Measurements from ENCODE around the gene STX8. TPM values are rescaled to one million over a fixed set of nuclear protein-coding genes. Genes with fewer than 3 reads are reported as not detected.

The STX8 gene
- total RNA-seq, 1 donor from 2014 or later, result 75.9 TPM

DNA sequence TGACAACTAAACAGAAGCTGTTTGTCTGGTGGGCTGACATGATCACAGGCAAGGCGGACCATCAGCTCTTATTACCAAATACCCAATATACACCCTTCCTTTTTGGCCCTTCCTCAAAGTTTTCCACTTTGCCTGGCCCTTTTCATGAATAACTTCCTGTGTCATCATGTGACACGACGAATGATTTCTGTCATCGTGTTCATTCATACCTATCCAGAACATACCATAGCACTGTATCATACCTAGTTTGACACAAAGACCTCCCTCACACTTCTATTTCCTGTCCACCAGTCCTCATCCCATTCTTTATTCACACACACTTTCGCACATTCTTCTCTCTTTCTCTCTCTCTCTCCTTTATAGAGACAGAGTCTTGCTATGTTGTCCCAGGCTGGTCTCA is 131.8 kb downstream of the STX8 start:
- no peak for DNase-seq (ENCODE audit: low spot score)

DNA sequence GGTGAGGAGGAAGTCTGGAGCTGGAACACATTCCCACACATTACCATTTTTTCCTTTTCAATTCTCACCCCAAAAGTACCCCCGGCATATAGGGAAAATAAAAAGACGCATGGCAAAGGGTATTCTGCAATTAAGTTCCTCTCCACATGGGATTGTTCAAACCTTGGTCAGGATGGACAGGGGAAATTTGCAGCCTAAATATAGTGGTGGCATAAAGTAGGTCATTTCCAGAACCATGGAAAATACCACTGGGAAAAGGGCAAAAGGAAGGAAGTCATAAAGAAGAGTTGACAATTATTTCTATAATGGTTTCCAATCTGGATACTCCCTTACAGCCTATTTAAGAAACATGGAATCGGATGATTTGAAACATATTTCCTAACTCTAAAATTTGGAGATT is 135.8 kb downstream of the STX8 start:
- no peak for DNase-seq (ENCODE audit: low spot score)

DNA sequence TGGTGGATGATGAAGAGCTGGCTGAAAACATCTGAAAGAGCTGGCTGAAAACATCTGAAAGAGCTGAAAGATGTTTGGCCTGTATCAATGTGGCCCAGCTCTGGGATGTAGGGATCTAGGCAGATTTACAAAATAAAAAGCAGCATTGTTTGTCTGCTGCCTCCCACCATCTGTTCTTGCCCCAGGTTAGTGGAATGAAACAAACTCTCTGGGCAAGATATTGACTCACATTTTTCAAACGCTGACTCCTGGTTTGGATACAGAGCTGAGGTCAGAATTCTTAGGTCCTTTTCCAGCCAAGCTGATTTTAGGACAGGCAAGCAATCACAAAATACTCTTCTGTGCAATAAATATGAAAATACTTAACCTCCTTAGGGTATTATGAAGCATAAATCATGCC is 139.0 kb downstream of the STX8 start:
- DNase-seq (ENCODE audit: low spot score), result no peak

DNA sequence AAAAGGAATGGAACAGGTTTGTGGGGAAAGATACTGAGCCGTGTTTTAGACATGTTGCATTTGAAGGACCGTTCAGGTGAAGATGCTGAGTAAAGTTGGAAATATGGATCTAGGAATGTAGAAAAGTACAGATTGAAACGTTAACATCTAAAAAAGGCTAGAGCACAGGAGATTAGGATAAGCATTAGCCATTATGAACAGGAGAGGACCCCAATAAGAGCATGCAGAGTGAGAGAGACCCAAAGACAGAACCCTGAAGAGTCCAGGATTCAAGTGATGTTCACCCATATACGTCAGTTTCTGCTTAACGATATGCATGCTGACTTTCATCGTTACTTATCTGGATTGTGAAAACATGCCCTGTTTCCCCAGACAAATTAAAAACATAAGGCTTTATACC is 140.5 kb downstream of the STX8 start:
- no peak for DNase-seq (ENCODE audit: low spot score)

DNA sequence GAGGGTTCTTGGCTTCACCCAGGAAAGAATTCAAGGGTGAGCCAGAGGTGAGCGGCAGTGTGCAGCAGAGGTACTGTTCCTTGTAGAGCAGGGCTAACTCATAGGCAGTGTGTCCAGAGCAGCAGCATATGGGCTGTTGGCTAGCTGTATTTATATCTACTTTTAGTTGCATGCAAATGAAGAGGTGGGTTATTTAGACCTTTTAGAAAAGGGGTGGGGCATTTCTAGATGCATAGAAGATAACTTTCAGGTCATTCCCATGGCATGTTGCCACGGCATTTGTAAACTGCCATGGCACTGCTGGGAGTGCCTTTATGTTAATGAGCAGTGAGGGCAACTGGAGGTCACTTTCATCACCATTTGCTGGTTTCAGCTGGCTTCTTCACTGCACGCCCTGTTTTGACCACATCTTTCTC is 141.0 kb downstream of the STX8 start:
- DNase-seq (ENCODE audit: low spot score), result no peak

DNA sequence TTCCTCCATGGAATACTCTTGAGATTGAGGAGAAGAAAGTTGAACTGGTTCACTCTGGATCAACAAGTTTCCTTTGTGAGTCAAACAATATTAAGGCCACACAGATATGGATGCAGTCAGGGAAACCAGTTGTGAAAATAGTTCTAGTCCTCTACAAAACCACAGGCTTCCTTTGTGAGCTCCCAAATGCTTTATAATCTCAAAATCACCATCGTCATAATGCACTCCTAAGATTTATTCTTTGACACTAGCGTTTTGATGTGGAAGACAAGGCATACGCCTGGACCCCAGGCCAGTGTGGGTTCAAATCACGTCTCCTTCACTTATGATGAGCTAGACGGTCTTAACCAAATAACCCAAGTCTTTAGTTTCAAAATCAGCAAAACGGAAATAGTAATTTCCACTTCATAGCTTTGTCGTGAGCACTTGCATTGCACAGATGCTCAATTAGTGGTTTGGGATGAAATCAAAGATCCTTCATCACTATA is 142.6 kb downstream of the STX8 start:
- no peak for DNase-seq (ENCODE audit: low spot score)

DNA sequence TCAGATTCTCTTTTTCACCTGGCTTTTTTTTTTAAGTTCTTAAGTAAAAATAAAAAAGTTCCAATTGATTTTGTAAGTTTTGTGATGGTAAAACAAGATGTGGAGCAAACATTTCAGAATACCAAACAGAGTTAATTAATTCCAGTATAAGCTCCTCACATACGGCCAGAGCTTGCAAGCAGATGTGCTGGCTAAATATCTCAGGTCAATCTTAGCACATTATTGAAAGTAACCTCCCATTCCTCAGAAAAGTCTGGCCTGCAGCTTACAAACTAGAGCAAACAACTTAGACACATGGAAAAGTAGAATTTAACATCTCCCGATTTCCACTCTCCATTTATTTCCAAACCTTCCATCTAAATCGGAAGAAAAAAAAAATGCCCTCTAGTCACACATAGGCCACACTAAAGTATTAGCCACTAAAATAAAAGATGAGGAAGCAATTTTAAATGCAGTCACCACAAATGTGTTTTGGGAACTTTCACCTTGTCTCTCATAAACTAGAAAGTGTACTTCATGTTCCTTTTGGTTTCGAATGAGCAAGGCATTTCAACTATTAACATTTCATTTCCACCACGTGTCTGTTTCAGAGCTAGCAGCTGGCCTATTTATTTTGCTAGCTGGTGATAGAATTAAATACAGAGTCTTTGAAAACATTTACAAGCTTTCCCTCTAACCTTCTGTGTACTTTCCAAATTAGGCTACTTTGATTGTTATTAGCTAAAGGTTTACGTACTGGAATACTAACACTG is 143.3 kb downstream of the STX8 start:
- no peak for DNase-seq (ENCODE audit: low spot score)

DNA sequence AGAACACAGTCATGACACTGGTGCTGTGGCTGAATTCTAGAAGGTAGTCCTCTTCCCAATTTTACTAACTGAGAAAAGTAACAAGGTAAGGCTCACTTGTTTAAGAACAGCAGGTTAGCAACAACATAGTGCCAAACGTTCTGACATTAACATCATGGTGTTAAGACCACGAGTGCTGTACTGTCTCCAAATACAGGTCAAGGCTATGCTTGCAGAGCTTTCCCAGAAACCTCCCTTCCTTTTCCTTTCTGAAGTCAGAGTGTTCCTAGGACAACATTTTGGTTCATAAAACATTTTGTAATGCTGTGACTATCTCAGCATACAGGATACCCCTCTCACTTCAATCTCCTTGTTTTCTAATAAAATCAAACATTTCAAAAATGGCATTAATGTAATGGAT is 144.0 kb downstream of the STX8 start:
- no peak for DNase-seq (ENCODE audit: low spot score)

DNA sequence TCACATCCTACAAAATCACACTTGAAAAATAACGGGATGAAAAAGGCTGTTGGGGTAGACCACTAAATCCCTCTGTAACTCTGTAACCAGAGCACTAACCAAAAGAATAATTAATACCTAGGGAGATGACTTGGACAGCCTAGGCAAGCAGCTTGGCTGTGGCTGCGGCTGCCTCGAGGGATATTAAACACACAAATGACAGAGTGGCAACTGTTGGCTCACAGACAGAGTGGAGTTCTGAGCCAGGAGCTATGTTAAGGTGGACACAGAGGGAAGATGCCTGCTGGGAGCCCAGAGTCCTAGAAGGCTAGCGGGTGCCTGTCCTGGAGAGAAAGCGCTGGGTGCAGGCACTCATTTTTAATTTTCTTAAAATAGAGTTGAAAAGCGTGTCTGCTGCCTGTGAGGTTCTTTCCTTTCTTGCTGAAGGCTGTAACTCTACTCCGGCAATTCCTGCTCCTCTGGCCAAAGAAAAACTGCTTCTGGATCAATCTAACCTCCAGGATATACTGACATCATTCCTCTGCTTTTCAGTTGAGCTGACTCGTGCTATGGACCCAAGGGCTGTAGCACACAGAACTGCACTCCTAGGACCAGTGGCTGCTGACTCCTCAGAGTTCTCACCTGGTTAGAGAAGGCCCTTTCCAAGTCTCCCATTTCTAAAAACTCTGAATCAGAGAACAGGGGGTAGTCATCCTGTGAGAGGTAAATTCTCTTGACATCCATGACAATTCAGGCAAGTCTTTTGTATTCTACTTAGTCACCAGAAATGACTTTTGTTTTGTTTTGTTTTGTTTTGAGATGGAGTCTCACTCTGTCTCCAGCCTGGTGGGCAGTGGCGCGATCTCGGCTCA is 147.9 kb downstream of the STX8 start:
- DNase-seq (ENCODE audit: low spot score), result no peak

DNA sequence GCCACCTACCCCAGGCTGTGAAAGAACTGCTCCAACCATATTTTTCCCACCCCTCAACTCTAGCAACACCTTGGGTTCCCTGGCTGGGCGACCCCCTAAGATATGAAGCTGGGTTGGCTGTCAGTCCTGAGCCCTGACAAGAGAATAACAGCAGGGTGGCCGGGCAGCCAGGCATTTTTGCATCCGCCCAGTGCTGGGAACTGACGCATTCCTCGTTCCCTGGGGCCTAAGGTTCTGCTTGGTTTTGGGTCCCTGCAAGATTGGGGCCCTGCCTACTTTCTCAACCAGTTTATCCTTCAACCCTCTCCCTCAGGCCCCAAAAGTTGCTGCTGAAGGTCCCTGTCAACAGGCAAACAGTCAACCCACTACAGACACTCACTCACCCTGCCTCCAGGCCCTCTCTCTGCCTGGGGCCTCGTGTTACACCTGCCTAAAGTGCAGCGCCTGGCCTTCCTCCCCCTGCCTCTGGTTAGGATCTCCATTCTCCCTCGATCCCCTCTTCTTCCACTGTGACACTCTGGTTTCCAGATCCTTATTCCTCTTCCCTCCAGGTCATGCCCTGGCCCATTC is 151.5 kb downstream of the STX8 start:
- no peak for DNase-seq (ENCODE audit: low spot score)

DNA sequence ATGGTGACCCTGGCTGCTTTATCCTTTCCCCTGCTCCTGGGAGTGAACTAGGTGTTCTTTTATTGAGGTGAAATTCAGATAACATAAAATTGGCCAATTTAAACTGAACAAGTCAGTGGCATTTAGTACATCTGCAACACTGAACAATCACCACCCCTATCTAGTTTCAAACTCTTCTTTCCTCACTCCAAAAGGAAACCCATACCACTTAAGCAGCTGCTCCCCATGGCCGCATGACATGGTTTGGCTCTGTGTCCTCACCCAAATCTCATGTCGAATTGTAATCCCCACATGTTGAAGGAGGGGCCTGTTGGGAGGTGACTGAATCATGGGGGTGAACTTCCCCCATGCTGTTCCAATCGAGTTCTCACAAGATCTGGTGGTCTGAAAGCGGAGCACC is 154.1 kb downstream of the STX8 start:
- no peak for DNase-seq (ENCODE audit: low spot score)

DNA sequence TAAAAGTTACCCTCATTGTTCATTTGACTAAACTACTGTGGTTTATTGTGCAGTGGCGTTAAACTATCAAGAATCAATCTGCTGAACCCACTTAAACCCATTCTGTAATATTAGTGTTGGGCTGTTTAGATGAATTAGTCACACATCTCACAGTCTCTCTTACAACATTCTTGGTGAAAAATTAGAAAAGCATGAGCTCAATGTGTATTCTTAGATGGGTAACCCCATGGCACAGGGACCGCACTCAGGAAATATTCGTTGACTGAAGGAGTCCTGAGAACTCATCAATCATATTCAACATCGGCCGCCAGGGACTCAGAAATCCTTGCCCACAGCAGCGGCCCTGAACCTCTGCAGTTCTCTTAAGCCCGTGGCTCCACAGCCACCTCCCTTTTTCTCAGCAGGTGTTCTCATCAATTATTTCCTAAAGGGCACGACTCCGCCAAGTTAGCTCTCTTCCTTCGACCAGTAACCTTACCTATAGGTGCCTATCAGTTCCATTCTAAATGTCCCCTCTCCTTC is 155.6 kb downstream of the STX8 start:
- no peak for DNase-seq (ENCODE audit: low spot score)

DNA sequence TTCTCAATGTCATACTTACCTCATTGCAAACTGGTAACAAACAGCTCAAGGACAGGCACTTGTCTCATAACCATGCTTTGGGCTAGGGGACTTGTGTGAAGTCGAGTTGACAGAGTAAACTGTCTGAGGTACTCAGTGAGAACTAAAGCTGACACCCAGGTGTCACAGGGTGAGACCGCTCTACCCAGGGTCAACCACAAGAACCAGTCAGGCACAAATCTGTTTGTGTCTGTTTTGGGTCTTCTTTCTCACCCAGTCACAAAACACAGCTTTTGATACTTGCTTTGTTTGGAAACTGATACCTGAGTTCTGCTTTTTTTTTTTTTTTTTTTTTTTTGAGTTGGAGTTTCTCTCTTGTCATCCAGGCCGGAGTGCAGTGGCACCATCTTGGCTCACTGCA is 161.1 kb downstream of the STX8 start:
- no peak for DNase-seq (ENCODE audit: low spot score)

DNA sequence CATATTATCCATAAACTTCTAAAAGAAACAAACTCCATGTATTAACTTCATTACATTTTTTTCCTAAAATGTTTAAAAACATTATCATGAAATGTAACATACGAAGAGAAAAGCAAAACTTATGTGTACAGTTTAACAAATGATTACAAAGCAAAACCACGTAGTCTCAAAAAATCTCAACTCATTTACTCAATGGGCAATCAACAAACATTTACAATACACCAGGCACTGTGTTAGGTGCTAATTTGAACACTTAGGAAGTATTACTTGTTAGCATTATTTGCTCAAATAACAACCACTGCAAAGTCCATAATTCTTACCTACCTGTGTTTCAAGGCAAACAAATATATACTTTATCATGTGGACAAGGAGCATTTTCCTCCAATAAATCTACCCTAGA is 164.9 kb downstream of the STX8 start:
- no peak for DNase-seq (ENCODE audit: low spot score)

DNA sequence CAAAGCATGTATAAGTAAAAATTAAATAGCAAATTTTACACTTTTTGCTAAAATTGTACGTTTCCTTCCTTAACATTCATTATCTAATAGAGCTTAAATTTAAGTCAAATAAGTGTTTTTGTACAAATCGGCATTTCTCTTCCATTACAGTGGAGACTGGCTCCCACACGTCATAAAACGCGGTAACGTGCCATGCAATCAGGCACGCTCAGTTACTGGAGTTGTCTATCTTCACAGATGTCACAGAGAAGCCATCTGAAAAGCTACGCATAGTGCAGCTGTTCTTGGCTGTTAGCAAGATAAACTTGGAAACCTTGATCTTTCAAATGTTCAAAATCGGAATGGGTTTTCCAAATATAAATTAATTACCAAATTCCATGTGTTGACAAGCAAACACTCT is 165.3 kb downstream of the STX8 start:
- no peak for DNase-seq (ENCODE audit: low spot score)

DNA sequence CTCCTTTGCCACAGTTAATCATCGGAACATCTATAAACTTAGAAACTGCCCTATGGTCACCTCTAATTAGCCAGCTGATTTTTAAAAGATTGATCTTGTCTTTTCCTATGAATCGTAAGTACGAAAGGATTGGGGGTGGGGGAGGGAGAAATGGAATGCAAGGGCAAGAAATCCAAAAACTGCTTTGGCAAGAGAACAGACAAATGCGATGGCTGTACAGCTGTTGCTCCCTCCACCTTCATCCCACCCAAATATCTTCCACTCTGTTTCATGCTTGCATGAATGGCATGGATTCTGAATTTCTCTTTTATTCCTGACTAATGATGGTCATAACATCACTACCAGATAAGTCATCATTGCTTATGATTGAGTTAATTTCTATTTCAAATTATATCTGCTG is 165.7 kb downstream of the STX8 start:
- no peak for DNase-seq (ENCODE audit: low spot score)

DNA sequence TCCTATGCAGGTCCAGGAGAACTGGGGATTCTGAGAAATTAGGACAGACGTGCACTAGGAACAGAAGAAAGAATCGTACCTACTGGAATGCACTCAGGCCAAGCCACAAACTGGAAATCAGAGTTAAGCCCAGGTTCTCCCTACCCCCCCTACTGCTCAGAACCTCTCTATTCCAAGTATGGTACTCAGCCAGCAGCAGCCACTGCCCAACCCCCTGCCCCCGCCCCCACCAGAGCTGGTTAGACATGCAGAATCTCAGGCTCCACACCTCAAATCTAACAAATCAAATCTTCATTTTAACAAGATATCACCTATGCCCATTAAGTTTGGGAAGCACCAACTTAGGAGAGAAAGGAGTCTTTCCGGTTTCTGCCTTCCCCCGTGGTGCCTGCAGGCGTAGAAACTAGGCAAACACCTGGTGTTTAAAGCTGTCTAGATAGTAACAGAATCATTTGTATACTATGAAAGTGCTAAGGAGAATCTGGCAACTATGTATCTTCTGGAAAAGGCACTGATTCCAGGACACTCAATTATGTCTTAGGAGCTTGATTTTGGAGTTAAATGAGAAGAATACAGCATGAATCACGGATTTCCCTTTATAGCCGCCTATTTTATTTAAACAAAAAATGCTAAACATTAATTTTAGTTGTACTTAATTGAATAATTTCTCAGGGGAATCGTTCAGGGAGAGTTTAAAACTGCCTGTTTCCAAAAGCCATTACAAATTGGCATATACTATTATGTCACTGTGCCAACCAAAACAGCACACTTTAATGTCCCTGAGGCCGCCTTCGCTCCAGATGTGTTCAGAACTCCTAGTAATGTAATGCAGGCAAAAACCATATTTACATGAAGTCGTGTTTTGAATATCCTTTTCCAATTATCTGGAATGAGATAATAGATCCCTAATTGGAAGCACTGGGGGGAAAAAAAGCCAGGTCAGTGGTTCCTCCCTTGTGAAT is 166.5 kb downstream of the STX8 start:
- DNase-seq (ENCODE audit: low spot score), result no peak

DNA sequence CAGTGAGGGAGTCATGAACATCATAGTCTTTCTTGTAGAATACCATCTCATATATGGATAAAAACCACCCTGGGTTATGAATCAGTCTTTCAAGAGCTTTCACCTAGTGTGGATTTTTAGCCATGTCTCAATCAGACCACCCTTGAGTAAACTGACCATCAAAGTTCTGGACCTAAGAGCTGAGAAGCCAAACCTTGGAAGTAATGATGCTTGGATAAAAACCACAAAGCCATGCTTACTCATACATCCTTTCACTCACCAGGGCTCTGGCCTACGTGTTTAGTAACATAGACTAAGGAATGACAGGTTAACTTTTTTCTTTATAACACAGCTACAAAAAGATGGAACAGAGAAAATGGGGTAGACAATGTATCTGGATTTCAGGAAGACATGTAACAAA is 167.2 kb downstream of the STX8 start:
- DNase-seq (ENCODE audit: low spot score), result no peak

DNA sequence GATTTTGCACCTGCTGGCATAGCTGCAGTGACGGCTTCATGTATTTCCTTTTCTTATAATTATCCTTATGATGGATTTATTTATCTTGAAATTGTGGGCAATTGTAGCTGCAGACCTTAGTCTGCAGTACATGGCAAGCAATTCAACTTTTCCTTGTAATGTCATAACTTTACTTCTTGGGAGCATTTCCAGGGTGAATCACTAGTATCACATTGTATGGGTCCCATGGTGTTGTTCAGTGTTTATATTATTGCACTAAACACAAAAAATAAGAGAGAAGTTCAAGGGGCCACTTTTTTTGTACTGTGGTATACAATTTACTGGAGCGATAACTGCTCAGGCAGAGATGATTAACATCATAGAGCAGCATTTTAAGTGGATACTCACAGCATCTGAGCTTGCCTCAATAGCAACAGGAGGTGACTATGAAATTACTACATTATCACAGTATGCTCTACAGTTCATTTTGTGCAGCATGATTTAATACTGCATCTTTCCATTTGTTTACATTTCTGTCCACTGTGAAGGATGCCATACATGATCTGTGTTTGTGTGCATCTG is 169.5 kb downstream of the STX8 start:
- DNase-seq (ENCODE audit: low spot score), result no peak

DNA sequence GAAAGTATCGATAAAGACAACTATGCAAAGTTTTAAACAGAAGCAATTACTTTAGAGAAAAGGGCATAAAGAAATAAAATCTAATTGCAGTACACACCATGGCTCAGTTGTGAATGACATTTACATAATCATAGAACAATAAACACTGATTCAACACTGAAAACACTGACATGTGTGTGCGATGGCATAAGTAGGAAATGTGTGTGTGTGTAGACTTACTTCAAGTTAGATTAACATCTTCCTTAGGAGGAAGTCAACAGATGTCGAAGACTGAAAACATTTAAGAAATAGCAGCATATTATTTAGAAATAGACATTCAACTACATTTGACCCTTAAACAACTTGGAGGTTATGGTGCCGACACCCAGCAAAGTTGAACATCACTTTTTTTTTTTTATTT is 172.4 kb downstream of the STX8 start:
- no peak for DNase-seq (ENCODE audit: low spot score)

DNA sequence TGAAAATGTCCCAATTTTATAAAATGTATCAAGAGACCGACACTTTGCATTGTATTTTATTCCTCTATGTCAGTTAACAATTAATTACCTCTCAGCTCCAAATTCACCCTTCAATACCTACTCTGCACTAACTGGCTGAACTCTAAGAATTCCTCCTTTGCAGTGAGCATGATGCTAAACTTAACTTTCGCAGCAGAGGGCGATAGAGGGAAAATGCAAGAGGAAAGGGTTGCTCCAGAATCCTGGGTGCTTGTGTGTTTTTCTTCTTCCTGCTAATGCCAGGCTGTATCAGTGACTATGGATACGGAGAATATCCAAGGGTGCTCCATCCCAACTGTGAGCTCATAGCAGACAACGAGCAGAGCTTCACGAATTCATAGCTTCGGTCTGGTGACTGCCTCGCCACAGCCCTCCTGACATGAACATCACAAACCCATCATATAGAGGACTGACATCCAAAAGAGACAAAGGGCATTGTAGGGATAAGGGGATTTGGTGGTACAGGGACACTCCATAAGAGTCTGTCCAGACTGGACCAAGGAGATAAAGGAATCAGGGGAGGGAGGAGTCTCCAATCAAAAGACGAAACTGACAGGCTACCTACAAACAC is 172.9 kb downstream of the STX8 start:
- DNase-seq (ENCODE audit: low spot score), result no peak
